Fibroblast of skin of abdomen (primary cell): ENCODE data around the gene FRMD4B.
"Not testable (repeated sequence)": the region's sequence is repeated elsewhere in the genome, so short reads cannot be mapped to it uniquely, and the experiment has no call there.

Source experiments
- DNase-seq: peaks from one replicate; pipeline ENCODE4 v3.0.0-alpha.2; 2013

The FRMD4B gene

DNA sequence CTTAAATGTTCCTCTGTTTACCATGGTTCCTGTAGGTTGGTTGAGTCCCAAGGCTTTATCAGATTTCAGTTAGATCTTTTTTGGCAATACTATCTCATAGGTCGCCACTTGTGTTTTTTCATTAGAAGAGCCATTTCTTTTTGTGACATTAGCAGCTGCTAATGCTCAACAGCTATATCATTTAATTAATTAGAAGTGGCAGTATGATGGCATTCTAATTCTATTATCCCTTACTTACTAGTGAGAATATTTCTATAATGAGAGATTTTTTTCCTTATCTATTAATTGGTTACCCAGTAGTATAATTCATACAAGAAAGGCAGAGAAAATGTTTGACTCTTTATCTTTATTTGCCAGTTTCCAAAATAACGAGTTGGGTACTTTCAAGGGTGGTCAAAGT lies 25.2 kb downstream of the FRMD4B start:
- no peak for DNase-seq

DNA sequence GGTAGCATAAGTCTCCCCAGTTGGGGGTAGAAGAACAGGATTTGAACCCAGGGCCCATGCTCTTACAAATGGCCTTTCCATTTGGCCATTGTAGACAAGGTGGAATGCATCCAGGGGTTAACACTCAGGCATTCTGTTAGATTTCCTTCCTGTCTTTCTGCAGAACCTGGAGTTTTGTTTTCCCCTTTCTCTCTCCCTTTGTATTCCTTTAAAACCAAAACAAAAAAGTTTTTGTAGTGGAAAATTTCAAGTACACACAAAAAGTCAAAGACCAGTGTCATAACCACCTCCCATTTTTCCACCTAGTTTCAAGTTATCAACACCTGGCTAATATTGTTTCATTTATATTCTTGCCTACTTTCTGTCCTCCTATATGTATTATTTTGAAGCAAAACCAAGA lies 26.0 kb downstream of the FRMD4B start:
- DNase-seq: no peak

DNA sequence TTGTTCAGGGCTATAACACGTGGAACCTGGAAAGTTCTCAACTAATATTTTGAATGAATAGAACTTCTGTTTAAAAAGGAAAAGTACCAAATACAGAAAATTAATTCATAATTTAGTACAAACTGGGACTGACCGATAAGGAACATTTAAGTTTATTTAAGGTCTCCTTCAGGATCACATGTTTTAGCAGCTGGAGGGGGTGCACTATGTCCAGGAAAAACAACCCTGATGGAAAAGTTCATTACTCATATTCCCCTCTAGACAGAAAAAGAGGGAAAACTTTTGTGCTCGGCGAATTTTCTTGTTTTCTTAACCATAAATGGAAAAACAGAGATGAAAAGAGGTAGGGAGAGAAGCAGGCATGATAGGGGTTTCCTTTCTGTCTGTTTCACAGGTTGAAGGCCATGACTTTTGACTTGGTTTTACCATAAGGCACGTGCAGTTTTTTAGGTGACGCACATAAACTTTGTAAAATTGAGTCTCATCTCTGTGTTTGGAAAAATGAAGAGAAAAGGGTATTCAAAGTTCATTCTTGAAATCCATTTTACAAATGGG lies 26.5 kb downstream of the FRMD4B start:
- DNase-seq: no peak

DNA sequence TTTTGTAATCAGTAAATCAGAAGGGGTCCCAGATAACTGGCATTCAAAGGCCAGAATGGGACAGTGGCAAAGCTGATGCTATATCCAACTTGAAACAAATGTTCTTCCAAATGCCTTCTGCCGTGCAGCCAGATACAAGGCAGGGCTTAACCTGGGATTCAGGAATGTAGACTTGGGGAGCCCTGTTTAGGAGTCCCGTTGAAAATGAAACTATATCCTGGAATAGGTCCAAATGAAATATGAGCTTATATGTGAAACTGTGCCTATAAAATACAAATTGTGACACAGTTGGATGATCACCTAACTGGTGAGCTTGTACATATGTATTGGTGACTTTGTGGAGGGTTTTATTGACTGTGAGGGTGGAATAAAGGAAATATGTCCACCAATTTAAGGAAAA lies 28.7 kb downstream of the FRMD4B start:
- DNase-seq: no peak

DNA sequence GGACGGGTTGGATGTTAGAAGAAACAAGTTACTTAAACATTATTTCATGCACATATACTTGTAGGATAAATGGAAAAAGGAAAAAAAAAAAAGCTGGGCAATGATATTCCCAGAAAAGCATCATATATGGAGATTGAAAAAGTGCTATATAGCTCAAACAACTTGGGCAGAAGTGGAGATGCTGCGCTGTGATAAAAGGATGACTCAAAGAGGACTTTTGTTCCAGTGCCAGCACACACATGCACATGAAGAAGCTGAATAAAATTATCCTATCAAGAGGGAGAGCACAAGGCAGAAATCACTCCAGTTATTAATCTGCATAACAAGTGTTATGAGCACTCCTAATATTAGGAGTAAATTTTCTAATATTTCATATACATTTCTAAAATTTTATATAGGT lies 30.9 kb downstream of the FRMD4B start:
- DNase-seq: peak; percentile 27

DNA sequence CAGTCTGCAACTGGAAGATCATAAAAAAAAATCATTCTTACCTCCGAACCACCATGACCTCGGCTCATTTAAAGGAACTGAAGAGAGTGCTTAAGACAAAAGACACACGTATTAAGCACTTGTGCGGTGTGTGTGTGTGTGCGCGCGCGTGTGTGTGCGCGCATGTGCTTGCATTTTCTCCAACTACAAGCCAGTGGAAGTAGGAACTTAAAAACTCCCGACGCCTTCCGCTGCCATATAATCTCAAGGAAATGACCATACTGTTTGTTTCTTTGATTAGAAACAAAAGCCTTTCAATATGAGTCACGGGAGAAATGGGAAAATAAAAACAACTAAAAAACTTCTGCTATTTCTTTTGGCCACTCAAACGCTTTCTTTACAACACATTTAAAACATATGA lies 32.4 kb downstream of the FRMD4B start:
- no peak for DNase-seq

DNA sequence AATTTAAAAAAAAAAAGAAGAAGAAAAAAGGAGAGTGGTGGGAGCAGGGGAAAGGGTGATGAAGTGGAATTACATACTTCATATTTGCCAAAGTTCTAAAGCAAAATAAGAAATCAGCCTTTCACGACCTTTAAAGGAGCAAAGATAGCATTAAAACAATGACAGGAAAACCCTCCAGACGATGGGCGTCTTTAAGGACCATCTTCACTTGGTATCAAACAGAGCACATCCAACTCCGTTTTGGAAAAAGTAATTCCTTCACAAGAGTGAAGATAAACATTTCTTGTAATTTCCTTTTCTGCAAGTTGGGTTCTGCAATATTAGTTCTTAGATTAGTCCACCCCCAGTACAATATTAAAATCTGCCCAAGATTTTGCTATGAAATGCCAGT lies 32.8 kb downstream of the FRMD4B start:
- no peak for DNase-seq

DNA sequence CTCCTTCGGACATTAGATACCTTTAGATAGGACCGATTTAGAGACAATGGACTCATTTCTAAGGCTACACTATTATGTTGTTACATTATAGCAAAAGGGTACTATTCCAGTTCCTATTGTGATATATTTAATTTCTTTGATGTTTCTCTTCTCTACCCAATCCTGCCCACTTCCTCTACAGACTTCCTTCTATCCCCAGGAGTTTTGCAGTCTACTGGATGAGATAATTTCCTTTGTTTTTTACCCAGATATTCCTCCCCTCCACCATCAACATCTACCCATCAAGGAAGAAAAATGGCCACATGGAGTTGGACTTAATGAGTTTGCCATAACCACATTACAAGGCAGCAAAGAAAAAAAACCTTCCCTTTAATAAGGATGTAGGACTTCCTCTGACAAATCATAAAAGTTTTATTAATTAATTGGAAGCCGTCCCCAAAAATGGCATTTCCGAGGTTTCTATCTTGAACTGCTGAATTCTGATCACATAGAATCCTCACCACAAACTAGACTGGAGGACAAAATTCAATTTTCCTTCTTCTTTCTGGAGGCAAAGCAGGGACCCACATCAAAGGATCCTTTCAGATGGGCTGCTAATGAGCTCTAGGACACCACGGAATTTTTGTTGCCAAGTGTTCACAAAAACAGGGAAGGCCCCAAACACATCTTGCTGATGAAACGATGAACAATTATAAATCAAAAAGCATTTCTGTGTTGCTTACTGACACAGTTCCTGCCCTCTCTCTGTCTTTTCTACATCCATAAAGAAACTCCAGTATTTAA lies 33.4 kb downstream of the FRMD4B start:
- DNase-seq: no peak

DNA sequence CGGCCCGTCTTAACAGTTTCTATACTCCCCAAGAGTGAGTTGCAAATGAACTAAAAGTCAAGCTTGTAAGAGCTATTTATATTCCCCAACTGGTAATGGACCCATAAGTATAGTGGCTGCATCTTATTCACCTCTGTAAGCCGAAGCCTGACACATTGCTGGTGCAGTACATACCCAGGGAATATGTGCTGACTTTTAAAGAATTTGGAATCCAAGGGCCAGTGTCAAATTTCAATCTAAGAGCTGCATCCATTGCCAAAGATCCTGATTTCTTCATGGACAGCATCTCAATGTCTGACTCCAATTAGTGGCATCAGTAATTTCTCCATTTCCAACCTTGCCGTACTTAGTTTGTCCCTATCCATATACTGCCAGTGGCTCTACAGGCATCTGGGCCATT lies 42.0 kb downstream of the FRMD4B start:
- peak; percentile 43 for DNase-seq

DNA sequence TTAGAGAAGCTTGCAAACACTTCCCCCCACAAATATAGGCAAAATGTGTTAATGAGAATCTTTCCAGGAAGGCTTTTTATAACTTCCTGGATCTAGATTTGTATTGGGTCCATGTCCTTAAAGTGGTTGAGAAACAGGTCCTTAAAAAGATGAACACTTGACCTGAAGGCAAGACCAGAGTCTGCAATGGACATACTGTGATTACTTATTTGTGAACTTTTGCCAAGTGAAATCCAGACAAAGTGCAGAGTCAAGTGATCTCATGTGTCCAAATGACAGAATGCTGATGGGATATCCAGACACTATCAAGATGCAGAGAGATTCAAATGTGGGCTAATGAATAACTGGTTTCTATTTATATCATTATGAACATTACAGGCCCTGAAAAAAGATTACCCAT lies 43.8 kb downstream of the FRMD4B start:
- DNase-seq: no peak

DNA sequence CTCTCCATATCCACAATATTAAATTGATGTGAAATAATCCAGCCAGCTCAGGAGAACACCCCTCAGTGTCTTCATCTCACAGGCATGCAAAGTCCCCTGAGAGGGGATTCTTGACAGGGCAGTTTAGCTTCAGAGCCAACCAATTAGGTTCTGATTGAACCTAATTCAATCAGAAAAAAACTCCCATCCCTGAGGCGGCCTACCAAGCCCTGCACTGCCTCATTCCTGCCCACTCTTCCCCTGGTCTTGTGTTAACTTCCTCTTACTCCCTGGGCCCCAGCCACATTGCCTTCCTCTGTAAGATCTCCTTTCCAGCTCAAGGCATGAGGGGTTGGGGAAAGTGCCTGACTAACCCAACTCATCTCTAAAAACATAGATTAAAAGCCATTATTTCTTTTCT lies 46.1 kb downstream of the FRMD4B start:
- DNase-seq: no peak

DNA sequence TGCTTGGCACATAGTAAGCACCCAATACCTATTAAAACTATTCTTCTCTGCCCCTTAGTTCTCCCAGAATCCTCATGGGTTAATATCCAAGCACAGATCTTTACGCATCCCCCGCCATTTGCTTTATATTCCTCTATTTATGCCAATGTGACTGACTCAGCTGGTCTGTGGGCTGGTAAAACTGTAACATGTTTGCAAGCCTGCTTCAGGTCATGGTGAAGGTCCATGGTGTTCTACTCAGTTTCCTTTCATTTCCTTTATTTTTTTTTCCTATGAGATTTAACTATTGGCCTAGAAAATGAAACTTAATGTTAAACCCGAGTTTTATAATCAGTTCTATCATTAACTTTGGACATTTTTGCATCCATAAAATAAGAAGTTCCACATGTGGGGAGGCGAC lies 47.0 kb downstream of the FRMD4B start:
- DNase-seq: no peak

DNA sequence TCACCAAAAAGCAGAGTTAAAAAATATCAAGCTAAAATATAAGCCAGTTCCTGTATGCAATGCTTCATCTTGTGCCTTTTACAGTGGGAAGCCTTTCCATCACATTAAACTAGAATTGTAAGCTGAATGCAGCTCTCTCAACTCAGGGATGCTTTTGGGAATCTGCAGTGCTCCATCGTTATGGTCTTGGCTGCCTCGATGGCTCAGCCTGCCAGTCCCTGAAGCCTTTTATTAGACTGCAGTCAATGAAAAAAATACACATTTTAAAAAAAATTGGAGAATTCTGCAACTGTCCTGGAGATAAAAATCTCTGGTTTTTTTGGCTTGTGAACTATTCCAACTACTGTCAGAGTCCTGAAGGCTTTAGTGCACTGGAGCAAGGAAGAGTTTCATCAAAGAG lies 53.0 kb downstream of the FRMD4B start:
- DNase-seq: no peak

DNA sequence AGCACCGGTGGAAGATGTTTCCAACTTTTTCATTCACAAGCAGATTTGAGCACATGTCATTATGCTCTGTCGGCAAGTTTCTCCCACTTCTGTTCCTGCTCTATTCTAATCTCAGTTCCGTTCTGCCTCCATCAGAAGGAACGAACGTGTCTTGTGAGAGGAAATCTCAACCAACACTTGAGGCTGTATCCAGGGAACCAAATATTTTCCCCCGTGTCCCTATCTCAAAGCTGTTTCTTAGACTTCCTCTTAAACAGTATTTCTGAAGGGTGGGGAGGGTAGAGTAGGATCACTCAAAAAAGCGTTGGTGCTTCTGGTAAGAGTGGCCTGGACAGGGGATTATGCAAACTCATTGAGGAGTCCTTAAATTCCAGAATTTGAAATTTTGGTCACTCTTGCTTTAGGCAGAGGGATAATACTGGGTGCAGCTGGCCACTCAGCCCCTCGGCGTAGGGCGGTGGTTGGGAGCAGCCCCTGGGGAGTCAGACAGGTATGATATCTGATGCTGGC lies 54.9 kb downstream of the FRMD4B start:
- no peak for DNase-seq

DNA sequence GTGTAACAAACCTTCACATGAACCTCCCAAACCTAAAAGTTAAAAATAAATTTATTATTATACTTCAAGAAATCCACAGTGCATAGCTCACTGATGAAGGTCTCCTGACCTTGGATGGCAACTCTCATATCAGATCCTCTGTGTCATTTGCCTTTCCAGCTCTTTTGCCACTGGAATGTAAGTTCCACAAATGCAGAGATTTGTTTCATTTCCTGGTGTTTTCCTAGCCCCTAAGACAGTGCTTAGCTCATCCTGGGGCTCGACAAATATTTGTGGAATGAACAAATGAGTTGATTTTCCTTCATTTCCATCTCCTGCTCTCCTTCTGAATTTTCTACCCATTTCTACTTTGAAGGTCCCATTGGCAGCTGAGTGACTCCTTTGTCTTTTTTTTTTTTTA lies 56.0 kb downstream of the FRMD4B start:
- peak; percentile 78 for DNase-seq

DNA sequence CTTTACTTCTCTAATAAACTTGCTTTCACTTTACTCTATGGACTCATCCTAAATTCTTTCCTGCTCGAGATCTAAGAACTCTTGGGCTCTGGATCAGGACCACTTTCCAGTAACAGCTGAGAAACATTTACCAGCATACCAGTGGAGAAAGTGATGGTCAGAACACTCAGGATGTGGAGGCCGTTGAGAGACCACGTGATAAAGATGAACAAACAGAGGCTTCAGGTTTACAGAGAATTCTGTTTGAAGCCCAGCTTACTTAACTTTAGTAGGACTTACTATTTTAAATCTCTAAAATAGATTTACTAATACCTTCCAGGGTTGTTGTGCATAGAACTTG lies 57.0 kb downstream of the FRMD4B start:
- no peak for DNase-seq

DNA sequence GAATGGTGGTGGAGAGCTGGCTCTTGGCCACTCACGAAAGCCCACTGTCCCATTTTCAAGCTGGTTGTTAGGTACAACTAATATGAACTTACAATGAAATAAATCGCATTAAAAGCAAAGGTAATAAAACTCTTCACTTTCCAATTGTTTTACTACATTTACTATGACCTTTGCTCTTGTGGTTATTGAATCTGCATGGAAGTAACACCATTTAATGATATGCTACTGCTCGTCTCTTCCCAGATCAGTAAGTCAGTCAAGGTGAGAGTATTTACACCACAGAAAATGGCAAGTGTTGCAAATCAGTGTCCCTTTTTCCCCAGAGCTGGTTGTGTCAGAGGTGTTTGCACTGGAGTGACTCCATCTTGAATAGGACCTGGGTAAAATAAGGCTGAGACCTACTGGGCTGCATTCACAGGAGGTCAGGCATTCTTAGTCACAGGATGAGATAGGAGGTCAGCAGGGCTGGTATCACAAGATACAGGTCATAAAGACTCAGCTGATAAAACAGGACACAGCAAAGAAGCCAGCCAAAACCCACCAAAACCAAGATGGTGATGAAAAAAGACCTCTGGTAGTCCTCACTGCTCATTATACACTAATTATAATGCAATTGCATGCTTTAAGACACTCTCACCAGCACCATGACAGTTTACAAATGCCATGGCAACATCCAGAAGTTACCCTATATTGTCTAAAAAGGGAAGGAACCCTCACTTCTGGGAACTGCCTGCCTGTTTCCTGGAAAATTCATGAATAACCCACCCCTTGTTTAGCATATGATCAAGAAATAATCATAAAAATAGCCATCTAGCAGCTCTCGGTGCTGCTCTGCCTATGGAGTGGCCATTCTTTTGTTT lies 57.6 kb downstream of the FRMD4B start:
- no peak for DNase-seq

DNA sequence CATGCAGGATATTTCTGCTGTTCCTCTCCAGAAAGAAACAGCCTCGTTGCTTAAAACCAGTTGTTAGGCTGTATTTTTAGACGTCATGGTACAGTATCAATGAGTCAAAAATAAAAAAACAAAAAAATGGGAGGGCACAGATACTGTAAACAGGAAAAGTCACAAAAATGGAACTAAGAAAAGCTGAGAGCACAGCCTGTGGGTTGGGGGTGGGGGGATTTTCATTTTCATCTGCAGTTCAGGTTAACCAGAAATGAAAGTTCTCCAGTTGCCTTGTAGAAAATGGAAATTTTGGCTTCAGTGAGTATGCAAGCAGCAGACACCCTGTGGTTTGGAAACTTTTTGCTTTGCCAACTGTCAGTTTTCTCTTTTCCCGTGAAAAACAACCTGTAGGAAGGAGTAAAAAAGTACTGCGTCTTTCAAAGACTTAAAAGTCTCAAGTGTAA lies 59.0 kb downstream of the FRMD4B start:
- DNase-seq: no peak

DNA sequence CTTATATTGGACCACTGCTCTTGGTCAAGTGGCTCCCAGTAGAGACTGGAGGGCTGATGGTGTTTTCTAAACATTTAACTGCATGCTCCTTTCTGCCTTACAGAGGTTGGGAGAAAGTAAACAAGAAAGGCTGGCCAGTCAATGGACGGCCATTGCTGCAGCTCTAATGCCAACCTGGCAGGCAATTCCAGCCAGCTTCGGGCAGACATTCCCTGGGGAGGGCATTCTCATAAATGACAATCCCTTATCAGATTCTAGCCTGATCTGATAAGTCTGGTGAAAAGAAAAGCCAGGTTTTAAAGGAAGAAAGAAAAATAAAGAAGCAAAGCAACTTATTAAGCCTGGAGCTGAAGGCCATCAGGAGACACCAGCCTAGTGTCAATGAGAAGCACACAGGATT lies 60.7 kb downstream of the FRMD4B start:
- DNase-seq: no peak

DNA sequence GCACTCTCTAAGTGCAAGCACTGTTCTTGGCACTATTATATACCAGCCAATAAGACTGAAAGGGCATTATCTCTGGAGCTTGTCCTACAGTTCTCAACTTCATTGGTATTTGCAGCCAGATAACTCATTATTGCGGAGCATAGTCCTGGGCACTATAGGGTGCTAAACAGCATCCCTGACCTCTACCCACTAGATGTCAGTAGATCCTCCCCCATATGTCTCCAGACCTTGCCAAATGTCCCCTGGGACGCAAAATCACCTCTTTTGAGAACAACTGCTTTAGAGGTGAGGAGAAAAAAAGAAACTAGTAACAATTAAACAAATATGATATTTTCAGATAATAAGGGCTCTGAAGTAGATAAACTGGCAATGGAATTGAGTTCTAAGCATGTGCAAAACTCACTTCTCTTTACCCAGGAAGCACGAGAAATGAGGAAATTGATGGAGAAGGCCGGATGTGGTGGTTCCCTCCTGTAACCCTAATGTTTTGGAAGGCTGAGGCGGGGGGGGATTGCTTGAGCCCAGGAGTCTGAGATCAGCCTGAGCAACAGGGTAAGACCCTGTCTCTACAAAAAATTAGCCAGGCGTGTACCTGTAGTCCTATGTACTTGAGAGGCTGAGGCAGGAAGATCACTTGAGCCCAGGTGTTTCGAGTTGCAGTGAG lies 61.4 kb downstream of the FRMD4B start:
- DNase-seq: no peak

DNA sequence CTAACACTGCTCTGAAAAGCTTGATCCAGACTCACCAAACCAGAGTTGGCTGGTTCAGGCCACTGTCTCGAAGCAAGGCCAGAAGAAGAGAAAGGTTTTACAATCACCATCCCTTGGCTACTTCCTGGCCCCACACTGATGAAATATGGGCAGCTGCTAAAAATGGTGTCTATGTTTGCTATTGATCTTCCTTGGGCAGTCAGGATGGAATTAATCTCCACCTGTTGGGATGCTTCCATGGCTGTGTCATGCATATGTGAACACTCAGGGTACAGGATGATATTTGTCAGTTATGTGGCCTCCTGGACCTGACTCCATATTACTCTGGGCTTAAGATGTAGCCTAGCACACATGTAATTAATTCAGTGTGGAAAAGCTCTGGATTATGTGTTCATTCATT lies 61.9 kb downstream of the FRMD4B start:
- DNase-seq: no peak

DNA sequence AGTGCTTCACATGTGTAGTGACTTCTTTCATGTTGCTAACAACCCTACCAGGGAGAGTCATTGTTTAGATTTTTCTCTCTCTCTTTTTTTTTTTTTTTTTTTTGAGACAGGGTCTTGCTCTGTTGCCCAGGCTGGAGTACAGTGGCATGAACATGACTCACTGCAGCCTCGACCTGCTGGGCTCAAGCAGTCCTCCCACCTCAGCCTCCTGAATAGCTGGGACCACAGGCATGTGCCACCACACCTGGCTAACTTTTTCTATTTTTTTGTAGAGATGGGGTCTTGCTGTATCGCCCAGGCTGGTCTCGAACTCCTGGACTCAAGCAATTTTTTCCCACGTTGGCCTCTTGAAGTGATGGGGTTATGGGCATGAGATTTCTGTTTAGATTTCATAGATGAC lies 63.4 kb downstream of the FRMD4B start:
- DNase-seq: not testable (repeated sequence)

DNA sequence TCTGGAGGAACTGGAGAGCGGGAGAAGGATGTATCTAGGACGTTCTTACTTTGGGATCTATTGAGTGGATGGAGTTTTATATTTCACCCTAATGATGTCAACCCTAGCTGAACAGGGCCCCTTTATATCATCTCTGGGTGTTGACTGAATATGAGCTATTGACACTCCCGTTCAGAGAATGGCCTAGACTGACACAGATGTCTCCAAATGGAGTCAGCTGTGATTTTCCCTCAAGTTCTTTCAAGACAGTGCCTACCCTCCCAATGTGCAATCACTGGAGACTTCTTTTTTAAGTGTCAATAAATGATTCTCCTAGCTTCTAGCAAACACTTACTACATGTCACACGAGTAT lies 63.8 kb downstream of the FRMD4B start:
- DNase-seq: no peak
